GM19372 (cell line): ENCODE data around the gene SERTAD2.
A peak's percentile ranks its signal among the peaks of the same experiment; 100 is the strongest.

Experiments used
- ATAC-seq: cut with Tn5 transposase; IDR thresholded peaks from one replicate; pipeline ENCODE4 v1.9.1; 2021; ENCODE audit warnings: mild to moderate bottlenecking, low read depth, moderate library complexity; ENCODE audit not compliant: unreplicated experiment

SERTAD2 gene

DNA sequence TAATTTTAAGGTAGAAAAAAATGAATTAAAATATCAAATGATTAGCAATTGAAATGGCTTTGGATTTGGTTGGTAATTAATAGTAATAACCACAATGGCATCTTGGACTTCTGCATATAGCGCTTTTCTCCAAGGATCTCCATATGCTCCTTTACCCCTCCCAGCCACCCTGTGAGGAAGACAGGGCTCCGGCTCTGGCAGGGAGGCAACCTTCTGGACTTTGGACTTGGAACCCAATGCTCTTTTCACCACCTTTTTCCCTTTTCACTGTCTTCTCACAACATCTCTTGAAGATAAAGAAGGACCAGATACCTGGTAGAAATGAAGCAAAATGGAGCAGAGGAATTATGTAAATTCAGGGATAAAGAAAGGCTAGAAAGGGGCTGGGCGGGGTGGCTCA, 23.8 kb upstream of the SERTAD2 start:
- no peak for ATAC-seq

DNA sequence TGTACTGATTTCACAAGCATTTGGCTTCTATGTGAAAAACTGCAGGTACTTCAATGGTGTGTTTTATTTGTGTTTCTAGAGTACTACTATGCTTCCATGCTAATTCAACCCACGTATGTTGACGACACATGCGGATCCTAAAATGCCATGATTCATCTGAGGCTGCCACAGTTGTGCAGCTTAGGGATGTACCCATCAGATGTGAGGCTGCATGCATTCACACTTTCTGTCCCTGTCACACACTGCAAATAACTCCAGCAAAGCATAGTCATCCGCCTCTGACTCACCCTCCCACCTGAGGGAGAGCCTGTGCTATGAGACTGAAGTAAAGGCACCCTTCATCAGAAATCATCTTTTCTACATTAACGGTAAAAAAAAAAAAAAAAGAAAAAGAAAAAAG, 22.1 kb upstream of the SERTAD2 start:
- no peak for ATAC-seq

DNA sequence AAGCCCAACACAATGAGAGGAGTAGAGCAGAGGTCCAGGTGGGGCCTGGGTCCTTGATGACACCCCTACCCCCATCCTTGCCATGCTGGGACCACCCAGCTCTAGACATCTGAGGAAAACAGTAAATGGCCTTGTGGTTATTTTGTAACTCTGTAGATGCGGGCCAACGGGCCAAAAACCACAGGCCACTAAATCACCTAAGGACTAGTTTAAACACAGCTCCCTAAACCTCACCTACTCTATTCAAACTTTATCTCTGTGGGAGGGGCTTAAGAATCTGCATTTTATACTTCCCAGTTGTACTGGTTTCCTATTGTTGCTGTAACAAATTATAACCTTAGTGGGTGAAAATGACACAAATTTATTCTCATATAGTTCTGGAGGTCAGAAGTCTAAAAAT, 19.0 kb upstream of the SERTAD2 start:
- no peak for ATAC-seq

DNA sequence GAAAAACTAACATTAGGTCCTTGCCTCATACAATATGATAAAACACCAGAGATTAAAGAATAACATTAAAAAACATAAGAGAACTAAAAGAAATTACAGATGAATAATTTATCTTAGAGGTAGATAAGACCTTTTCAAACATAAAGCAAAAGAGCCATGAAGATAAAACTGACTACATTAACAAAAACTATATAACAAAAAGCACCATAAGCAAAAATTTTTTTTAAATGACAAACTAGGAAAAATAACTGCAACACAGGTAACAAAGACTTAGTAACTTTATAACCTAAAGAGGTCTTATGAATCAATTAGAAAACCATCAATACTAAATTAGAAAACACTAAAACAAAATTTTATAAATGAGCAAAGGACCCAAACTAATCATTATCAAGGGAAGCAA, 16.3 kb upstream of the SERTAD2 start:
- no peak for ATAC-seq

DNA sequence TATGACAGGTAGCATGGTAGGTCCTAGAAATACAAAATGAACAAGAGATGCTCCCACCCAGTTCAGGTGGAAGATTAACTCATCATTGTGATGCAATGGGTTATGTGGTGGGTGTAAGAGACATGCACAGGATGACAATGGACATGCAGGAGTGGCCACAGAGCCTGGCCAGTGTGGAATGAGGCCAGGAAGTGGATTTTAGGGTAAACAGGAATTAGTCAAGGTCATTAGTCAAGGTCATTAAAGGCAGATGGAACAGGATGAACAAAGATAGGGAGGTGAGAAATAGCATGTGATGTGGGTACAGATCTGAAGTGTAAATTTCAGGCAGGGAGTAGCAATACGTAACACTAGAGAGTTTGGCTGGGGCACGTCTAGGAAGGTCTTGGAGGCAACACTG, 15.6 kb upstream of the SERTAD2 start:
- ATAC-seq: no peak

DNA sequence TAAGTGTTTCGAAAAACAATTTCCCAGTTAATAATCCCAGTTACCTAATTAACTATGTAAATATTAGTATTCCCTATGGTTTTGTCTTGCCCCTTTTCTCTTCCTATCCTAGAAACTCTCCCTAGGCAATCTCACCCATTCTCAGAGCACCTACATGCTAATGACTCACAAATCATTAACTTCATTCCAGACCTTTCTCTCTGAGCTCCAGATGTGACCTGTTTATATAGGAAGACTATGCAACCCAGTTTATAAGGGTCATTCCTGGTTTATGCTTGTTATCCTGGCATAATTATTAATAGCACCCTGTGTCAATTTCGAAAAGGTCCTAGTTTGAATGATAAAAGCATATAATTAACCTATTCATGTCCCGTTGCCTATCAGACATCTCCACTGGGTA, 14.8 kb upstream of the SERTAD2 start:
- no peak for ATAC-seq

DNA sequence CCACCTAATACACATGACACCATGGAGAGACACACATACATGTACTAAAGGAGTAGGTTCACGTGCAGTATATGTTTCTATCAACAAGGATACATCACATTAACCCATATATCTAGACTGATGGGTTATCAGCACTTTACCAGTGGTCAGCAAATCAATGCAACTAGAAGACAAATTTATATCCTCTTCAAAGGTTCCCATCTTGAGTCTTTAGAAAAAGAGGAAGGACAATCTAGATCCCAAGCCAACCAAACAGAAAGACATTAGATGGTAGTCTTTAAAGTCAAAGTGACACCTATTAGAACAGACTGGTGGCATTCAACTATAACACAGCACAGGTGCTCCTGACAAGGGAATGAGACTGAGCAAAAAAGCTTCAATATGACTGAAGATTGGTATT, 13.8 kb upstream of the SERTAD2 start:
- no peak for ATAC-seq

DNA sequence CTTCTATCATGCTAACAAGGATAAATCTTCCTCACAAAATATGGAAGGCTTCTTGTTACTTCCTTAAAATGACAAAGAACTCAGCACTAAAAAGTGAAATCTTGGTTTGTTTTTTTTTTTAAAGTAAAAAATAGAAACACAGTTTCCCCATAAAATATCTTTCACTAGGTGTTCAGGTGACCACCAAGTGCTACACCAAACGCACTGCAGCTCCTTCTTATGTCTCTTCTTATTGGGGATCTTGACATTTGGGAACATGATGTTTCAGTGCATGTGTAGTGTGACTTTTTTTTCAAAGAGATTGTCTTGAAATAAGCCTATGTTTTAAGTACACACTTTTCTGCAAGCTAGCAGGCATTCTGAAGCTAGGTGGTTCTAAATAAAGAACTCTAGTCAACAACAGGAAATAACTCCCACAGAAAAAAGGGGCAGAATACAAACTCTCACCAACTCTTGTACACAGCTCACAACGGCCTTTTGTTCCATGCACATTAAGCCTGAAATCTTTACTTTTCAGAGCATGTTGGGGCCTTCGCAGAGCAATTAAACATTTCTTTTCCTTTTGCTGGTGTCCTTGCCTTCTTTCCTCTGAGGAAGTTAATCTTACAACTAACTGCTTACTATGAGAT, 13.2 kb upstream of the SERTAD2 start:
- peak; percentile 83 for ATAC-seq

DNA sequence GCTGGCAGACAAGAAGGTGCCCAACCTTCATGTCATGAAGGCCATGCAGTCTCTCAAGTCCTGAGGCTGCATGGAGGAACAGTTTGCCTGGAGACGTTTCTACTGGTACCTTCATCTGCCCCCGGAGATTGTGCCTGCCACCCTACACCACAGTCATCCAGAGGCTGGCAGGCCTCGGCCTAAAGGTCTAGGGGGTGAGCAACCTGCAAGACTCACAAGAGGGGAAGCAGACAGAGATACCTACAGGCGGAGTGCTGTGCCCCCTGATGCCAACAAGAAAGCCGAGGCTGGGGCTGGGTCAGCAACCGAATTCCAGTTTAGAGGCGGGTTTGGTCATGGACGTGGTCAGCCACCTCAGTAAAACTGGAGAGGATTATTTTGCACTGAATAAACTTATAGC, 12.0 kb upstream of the SERTAD2 start:
- ATAC-seq: no peak

DNA sequence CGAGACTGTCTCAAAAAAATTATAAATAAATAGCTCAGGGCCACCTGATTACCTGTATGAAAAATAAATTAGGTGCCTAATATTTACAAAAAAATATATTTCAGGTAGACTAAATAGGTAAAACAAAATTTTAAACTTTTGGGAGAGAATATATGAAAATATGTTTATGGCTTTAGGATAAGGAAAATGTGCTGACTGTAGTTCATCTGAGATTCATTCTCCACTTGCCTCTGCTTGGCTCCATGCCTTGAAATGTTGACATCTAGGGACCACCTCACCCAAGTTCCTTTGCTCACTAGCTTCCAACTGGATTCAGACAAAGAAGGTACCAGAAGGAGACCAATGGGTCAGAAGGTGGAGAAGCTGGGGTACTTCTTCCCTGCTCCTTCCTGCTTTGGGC, 9.7 kb upstream of the SERTAD2 start:
- no peak for ATAC-seq

DNA sequence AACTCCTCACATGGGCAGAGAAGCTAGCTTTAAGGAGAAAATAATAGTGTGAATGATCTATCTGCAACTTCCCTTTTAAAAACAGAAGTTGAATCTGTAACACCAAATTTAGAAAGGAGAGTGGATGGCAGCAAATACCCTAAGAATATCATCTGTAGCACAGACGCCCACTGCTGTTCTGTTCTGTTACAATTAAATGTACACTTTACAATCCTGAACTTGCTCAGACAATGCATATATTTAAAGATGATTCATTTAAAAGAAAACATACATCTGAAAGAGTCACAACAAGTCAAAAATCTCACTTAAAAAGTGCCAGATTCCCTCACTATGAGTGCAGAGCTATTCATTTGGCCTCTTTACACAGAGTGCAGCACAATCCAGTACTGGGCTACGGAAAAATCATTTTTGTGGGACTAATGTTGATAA, 8.0 kb upstream of the SERTAD2 start:
- no peak for ATAC-seq

DNA sequence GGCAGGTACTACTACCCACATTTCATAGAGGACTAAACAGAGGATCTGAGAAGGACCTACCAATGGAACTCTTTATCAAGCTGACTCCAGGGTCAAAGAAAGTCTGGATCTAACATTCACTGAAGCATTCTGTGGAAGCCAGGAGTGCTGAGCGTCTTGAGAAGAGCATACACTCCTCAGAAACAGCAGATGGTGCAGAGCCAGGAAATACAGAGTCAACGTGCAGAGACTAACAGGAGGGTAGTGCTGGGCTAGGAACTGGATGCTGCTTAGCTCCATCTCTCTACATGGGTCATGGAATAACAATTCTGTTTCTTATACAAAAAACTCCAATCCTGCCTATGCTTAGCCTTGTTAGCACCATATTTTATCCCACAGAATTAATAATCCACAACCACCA, 5.5 kb upstream of the SERTAD2 start:
- no peak for ATAC-seq

DNA sequence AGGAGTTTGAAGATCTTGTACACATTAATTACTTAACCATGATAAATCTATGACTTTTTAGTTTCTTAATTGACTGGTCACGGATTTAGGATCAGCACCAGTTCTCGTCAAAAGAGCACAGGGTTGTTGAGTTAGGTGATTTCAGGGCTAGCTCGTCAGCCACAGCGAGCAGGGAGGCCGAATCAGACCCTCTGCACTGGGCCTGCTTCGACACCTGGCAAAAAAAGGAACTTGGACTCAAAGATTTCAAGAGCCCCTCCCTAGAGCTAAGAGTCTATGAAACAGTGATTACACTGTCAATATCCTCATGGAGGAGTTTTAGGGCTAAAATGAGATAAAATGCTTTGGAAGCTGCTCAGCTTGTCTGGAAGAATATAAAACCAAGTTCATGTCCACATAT, 4.6 kb upstream of the SERTAD2 start:
- ATAC-seq: no peak

DNA sequence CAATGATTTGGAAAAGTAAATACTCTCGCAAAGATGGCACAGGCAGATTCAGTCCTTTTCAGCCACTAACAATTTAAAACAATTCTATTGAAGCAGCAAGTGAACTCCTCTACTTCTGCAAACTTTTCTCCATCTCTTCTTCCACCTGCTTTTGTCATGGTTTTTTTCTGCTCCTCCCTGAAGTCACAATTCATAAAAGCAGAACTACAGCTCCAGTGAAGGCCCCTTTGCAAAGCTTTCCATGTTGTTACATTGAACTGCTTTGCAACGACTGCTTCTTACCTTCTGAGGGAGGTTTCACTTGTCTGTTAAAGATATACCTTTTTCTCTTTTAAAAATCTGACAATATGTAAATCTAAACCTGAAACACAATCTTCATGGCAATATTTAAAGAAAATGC, 3.7 kb upstream of the SERTAD2 start:
- ATAC-seq: no peak

DNA sequence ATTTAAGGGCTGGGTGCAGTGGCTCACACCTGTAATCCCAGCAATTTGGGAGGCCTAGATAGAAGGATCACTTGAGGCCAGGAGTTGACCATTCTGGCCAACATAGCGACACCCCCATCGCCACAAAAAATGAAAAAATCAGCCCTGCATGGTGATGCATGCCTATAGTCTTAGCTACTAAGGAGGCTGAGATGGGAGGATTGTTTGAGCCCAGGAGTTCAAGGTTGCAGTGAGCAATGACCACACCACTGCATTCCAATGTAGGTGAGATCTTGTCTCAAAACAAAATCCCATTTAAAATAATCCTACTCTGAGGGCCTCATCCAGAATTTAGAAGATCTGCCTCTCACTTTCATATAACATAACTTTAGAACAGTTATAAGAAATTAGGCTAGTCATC, 2.7 kb upstream of the SERTAD2 start:
- no peak for ATAC-seq

DNA sequence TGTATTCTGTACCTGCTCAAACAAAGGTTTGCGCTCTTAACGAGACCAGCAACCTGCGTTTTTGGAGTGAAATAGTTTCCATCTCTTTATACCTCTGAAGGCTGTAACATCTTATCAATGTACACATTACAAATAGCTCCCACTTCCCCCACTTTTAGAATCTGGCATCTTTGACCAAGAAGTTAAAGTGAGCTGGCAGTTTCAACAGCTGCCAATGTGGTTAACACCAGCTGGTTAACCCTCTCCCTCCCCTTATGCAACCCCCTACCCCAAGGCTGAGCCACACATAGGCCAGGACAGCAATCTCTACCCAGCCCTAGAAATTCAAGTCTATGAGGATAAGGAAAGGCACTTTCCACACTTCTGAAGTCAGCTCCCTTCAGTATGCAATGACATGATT, 2.2 kb upstream of the SERTAD2 start:
- no peak for ATAC-seq

DNA sequence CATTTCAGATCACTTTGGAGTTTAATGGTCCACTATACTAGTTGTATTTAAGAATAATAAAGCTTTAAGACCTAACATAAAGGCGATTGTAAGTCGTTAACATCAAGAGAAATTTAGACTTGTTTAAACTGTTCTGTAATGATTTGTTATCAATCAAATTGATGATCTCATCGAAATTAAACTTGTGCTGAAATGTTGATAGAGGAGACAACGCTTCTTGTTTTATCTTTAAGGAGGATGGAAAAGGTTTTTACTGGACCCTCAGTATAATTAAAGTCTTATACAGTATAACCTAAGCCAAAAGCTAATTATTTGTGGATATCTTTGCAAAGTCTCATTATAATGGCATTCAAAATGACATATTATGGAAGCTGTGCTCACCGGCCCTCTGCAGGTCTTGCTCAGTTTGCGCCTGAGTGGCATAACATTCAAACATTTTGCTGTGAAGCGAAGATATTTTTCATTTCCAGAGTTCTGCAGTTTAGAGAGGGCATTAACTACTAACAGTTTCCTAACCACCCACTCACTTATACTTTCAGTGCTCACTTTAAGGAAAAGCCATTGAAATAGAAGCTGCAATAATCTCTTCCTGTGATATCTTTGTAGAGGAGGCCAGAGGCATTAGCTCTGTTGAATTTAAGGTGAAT, 1.4 kb upstream of the SERTAD2 start:
- no peak for ATAC-seq

DNA sequence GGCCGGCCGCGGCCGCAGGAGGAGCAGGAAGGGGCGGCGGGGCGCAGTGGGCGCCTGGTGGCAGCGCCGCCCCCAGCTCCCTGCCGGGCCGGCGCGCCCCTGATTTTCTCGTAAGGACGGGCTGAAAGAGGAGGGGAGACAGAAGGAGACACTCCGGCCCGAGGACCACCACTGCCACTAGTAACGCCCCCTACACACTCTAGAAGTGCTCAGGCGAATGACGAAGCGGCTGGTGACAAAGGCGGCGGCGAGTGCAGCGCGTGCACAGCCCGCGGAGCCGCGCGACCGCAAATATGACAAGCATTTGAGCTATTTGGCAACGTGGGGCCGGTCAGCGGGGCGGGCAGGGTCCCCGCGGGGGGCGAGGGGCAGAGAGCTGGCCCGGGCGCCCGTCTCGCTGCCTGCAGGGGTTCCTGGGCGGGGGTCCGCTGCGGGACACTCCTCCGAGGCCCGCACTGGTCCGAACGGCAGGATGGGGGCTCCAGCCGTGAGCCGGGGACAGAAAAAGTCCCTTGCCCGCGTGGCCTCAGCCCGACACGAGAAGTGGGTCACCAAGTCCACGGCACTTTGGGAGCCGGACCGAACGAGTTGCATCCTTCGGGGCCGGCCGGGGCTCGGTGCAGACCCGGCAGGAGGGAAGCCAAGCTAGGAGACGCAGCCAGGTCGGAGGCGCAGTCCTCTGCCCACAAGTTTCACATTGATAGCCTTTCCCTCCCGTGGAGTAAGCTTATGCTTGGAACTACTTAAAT, 524 bp upstream of the SERTAD2 start:
- ATAC-seq: peak; percentile 35

DNA sequence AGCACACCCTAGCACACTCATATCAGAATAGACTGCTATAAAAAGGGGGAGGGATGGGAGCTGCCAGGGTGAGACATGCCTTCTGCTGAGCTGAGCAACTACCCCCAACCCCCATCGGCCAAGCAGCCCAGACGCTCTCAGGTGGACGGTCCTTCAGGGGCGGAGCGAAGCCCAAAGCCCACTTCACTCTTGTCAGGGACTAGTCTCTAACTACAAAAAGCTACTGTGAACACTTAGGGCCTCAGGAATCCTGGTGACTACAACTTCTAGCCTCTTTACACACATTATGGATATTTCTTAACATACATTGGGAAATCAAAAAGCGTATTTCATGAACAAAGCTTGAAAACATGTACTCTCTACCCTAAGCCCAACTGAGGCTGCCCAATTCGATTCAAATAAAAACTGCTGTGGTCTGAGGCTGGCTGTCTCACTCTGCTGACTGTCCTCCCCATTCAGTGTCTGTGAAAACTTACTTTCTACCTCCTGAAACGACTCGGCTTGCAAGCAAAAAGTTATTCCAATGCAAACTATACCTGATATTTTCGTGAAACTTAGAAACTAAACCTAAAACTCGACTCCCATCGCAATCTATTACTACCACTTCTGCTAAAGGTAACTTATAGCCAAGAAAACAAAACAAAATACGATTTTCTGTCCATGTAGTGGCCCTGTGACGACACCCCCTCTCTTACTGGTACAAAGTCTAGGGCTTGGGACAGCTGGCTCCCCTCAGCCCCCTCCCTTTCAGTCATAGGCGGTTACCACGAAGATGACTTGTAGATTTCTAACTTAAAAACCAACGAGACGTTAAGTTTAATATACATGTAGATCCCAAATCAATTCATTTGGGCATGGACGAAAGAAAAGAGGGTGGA, 1.2 kb downstream of the SERTAD2 start:
- no peak for ATAC-seq

DNA sequence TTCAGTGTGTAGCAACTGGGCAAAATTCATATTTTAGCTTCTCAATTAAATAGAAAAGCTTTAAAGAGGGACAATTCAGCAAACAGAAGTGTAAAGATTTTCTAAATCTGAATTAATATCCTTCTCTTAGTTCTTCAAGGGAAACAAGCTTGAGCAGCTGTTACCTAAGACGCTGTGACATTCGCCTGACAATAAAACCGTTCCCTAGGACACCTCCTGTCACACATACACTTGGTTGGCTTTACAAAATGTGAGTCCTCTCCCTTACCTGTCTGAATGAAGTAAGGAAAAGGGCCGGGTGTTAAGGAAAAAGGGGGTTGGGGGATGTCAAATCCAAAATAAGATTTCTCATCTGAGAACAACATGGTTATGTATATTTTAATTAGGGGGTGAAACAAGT, 2.1 kb downstream of the SERTAD2 start:
- ATAC-seq: no peak

DNA sequence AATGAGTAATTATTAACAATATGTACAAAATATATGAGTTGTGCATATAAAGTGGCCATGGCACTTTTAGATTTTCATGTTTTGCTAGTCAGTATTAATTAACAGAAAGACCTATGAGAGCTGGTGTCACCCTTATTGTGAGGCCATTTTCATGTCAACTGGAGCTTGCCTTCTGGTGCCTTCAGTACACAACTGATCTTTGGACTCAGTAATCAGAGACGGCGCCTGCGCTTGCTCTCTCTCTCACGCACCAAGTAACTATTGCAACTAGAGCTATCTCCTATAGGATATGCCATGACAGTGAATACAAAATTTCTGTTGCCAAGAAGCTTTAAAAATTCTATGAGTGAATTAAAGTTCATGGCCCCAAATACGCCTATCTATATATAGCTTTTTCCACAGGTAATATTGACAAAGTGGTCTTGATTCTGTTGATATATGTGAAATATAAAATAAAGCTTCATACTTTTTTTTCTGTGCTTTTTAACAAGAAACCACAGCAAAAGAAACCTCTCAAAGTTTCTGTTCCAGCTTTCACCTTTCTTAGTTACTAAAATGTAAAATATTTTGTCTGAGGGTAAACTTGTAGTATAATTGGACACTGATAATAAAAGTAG, 2.9 kb downstream of the SERTAD2 start:
- no peak for ATAC-seq
